Endothelial cell of umbilical vein (primary cell): ENCODE results near the gene LRRC8C. TPM values are rescaled to one million over a fixed set of nuclear protein-coding genes. Genes with fewer than 3 reads are reported as not detected.

Experiments
- BruUV-seq: library from RNA; stranded (reverse); fragments of 400-500 nt; replicated peaks from 2 replicates; lab custom pipeline; 2021; lab: Mats Ljungman, UMichigan
- CTCF ChIA-PET: fragments of 300-600, 350-600 bp; sonication (Branson Sonifier 250); formaldehyde crosslinking; loops from one replicate; lab custom pipeline; 2021; ENCODE audit warnings: antibody characterized with exemption, inconsistent platforms; lab: Charles Lee
- POLR2A ChIA-PET: fragments of 300-600, 350-600 bp; sonication (Branson Sonifier 250); formaldehyde crosslinking; loops from one replicate; lab custom pipeline; 2021; ENCODE audit warnings: antibody characterized with exemption, inconsistent platforms; lab: Charles Lee
- DNase-seq: peaks from one replicate; pipeline ENCODE4 v3.0.0-alpha.2; 2011; ENCODE audit warnings: low read depth, low spot score
- FAIRE-seq: peaks from 2 replicates; lab custom pipeline; 2011; peaks lifted over from hg19 to GRCh38; lab: Jason Lieb, UNC
- H2AFZ ChIP-seq: 2 replicates; pipeline ENCODE4 v1.6.0; 2012; ENCODE audit warnings: low read depth, low read length, control low read depth, inconsistent platforms
- H3K27ac ChIP-seq: 2 replicates; pipeline ENCODE4 v1.5.1; 2011; ENCODE audit warnings: low read depth, mild to moderate bottlenecking, control low read depth, low read length, moderate library complexity; ENCODE audit not compliant: insufficient read depth
- H3K27me3 ChIP-seq, 2 experiments: 2 replicates each; pipeline versions ENCODE4 v1.6.0 to v1.6.1; 2011; ENCODE audit warnings: low read length in 2 of 2, mixed read lengths in 1 of 2; ENCODE audit not compliant: control insufficient read depth in 2 of 2, insufficient read depth in 2 of 2
- H3K36me3 ChIP-seq, 2 experiments: 2 replicates in 1 of 2; 3 replicates in 1 of 2; pipeline ENCODE4 v1.5.1; 2011; ENCODE audit warnings: low read length in 2 of 2, mild to moderate bottlenecking in 1 of 2, moderate library complexity in 1 of 2; ENCODE audit not compliant: control insufficient read depth in 2 of 2, insufficient read depth in 2 of 2; ENCODE audit errors: extremely low read depth in 1 of 2
- H3K4me1 ChIP-seq: 3 replicates; pipeline ENCODE4 v1.5.1; 2011; ENCODE audit warnings: mild to moderate bottlenecking, low read length; ENCODE audit not compliant: control insufficient read depth, insufficient read depth; ENCODE audit errors: extremely low read depth
- H3K4me2 ChIP-seq: 2 replicates; pipeline ENCODE4 v1.6.1; 2011; ENCODE audit warnings: low read length, control low read depth, mixed read lengths; ENCODE audit not compliant: insufficient read depth
- H3K4me3 ChIP-seq, 3 experiments: fragments of 200-600 bp in 1 of 3; sonication (generic), shearing (Covaris generic) in 1 of 3; replicated peaks in 1 of 3; 2 replicates each; pipeline ENCODE4 v1.5.1; 2011 to 2016; ENCODE audit warnings: control low read depth in 3 of 3, low read length in 3 of 3, mild to moderate bottlenecking in 2 of 3, inconsistent platforms in 1 of 3, low read depth in 1 of 3, moderate library complexity in 1 of 3; ENCODE audit not compliant: insufficient read depth in 1 of 3
- H3K79me2 ChIP-seq: 2 replicates; pipeline ENCODE4 v1.6.0; 2012; ENCODE audit warnings: low read length, inconsistent platforms; ENCODE audit not compliant: control insufficient read depth, insufficient read depth
- H3K9ac ChIP-seq: replicated peaks from 2 replicates; pipeline ENCODE3; 2011; ENCODE audit warnings: low read length, control low read depth; ENCODE audit not compliant: insufficient read depth; ENCODE audit errors: extremely low read depth
- H3K9me1 ChIP-seq: replicated peaks from 3 replicates; pipeline ENCODE4 v1.6.0; 2011; ENCODE audit warnings: mild to moderate bottlenecking, low read length; ENCODE audit not compliant: control insufficient read depth, insufficient read depth; ENCODE audit errors: extremely low read depth
- H3K9me3 ChIP-seq: replicated peaks from 2 replicates; pipeline ENCODE4 v1.5.1; 2012; ENCODE audit warnings: low read length, inconsistent platforms; ENCODE audit not compliant: control insufficient read depth, insufficient read depth
- H4K20me1 ChIP-seq: replicated peaks from 2 replicates; pipeline ENCODE3; 2011; ENCODE audit warnings: mild to moderate bottlenecking, low read length; ENCODE audit not compliant: control insufficient read depth, insufficient read depth; ENCODE audit errors: extremely low read depth
- EZH2 ChIP-seq: IDR thresholded peaks from 2 replicates; pipeline ENCODE4 v1.6.1; 2012; ENCODE audit warnings: borderline replicate concordance, low read depth, mild to moderate bottlenecking, moderate library complexity, low read length, inconsistent platforms; ENCODE audit not compliant: severe bottlenecking
- FOS ChIP-seq: IDR thresholded peaks from 2 replicates; pipeline ENCODE4 v1.6.1; 2011; ENCODE audit warnings: mild to moderate bottlenecking, low read length, moderate library complexity, borderline replicate concordance; ENCODE audit not compliant: insufficient read depth
- GATA2 ChIP-seq: IDR thresholded peaks from 2 replicates; pipeline ENCODE4 v1.7.0; 2011; ENCODE audit warnings: low read depth, mild to moderate bottlenecking, moderate library complexity, mixed read lengths, low read length; ENCODE audit not compliant: insufficient read length, insufficient read depth
- JUN ChIP-seq: IDR thresholded peaks from 2 replicates; pipeline ENCODE4 v1.6.1; 2011; ENCODE audit warnings: borderline replicate concordance, low read depth; ENCODE audit not compliant: insufficient read length, insufficient read depth
- MYC ChIP-seq: IDR thresholded peaks from one replicate; pipeline ENCODE4 v1.6.1; 2011; ENCODE audit warnings: mild to moderate bottlenecking, low read depth, low read length
- POLR2A ChIP-seq: IDR thresholded peaks from 2 replicates; pipeline ENCODE4 v1.6.1; 2012; ENCODE audit warnings: low read depth, mild to moderate bottlenecking, control low read depth, low read length
- POLR2AphosphoS5 ChIP-seq: IDR thresholded peaks from 2 replicates; pipeline ENCODE4 v1.6.1; 2012; ENCODE audit warnings: low read depth, mild to moderate bottlenecking, control low read depth, low read length, moderate library complexity; ENCODE audit not compliant: insufficient read depth
- dilution Hi-C: fragments of 300-500 bp; cut with MboI; formaldehyde crosslinking; loops from one replicate; pipeline ENCODE4 v1.15.0; 2019; ENCODE audit warnings: low sequenced_read_pairs; ENCODE audit not compliant: extremely low pct_ligation_motif_present
- intact Hi-C: fragments of 100-400 bp; cut with micrococcal nuclease; formaldehyde crosslinking; loops from one replicate; pipeline ENCODE4 v1.10.0; 2022
- polyA plus RNA-seq, 4 experiments: library from polyadenylated mRNA; depleted of rRNA in 3 of 4; stranded (reverse) in 3 of 4; unstranded in 1 of 4; fragments of >200 nt; gene quantifications; 2 replicates each; pipeline versions ENCODE4 v1.2.1 to v1.2.3, GENCODE V29; 2011 to 2012; ENCODE audit warnings: missing spikeins in 1 of 4
- total RNA-seq: library from RNA; stranded (reverse); gene quantifications from 2 replicates; pipeline ENCODE4 v1.2.3, GENCODE V29; 2021
- TF ChIP-seq, protein P1 (sequence below), 2 donors: IDR thresholded peaks; 1 replicate in 1 of 2; 2 replicates in 1 of 2; pipeline ENCODE4 v1.5.1; 2011; ENCODE audit warnings: low read length in 2 of 2, mild to moderate bottlenecking in 2 of 2, moderate library complexity in 2 of 2, control low read depth in 1 of 2, inconsistent platforms in 1 of 2, low read depth in 1 of 2; ENCODE audit not compliant: insufficient read depth in 1 of 2; ENCODE audit errors: extremely low read depth in 1 of 2
- TF ChIP-seq, protein P2 (sequence below): IDR thresholded peaks from 2 replicates; pipeline ENCODE4 v1.6.1; 2011; ENCODE audit not compliant: insufficient read depth, insufficient read length

LRRC8C gene
- total and polyA plus RNA-seq, 2 donors (not counting 3 experiments of a cell fraction or from before 2014, with no cell fraction given), result 33.6 to 51.5 TPM

DNA sequence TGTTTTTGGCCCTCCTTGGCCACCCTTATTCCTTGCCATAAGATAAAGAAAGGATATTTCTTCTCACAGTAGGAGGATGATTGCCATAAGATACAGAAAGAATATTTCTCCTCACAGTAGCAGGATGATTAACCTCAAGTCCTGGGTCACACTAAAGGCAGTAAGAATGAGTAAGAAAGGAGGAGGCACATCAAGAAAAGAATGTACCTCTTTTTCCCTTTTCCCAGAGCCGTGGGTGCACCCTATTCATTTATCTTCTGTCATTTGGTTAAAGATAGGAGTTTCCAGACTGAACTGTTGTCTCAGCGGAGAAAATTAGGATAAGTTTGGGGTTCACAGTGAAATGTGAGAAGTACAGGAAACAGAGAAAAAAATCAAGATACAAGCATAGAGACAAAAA lies 52.5 kb downstream of the LRRC8C start:
- H4K20me1 ChIP-seq, result peaks cover 2% of the 10 kb centered on the region
- intact Hi-C loops, result loop anchor here (5.0 kb wide), 1 partner anchor 1897 kb away; no protein-coding TSS in a partner anchor
- H3K27ac ChIP-seq, result no peak overlapping the region
- H3K9me1 ChIP-seq, result no peaks in the 10 kb centered on the region
- CTCF ChIA-PET, result no interaction called here
- BruUV-seq, result no TSS peak
- H3K4me1 ChIP-seq, result no peaks in the 10 kb centered on the region
- no peaks in the 10 kb centered on the region for H3K9me3 ChIP-seq
- no peak for FAIRE-seq
- peaks cover 67% of the 10 kb centered on the region for H3K79me2 ChIP-seq
- no peaks in the 10 kb centered on the region for H3K27me3 ChIP-seq
- POLR2A ChIA-PET, result no interaction called here
- dilution Hi-C loops, result no loop called here
- peaks cover 21 to 24% of the 10 kb centered on the region in 2 experiments for H3K36me3 ChIP-seq
- no peak overlapping the region for H3K4me3 ChIP-seq
- no peak overlapping the region for H3K4me2 ChIP-seq
- TF ChIP-seq, protein P1, sequence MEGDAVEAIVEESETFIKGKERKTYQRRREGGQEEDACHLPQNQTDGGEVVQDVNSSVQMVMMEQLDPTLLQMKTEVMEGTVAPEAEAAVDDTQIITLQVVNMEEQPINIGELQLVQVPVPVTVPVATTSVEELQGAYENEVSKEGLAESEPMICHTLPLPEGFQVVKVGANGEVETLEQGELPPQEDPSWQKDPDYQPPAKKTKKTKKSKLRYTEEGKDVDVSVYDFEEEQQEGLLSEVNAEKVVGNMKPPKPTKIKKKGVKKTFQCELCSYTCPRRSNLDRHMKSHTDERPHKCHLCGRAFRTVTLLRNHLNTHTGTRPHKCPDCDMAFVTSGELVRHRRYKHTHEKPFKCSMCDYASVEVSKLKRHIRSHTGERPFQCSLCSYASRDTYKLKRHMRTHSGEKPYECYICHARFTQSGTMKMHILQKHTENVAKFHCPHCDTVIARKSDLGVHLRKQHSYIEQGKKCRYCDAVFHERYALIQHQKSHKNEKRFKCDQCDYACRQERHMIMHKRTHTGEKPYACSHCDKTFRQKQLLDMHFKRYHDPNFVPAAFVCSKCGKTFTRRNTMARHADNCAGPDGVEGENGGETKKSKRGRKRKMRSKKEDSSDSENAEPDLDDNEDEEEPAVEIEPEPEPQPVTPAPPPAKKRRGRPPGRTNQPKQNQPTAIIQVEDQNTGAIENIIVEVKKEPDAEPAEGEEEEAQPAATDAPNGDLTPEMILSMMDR (IDR thresholded peaks at IDR 0.05; ENCODE audit: extremely low read depth in 1 of 2, insufficient read depth in 1 of 2, low read depth in 1 of 2, low read length in 2 of 2), result no peak
- TF ChIP-seq FOS (no peak), MYC (no peak), GATA2 (no peak), EZH2 (no peak), POLR2A (no peak), JUN (no peak), POLR2AphosphoS5 (no peak)
- TF ChIP-seq, protein P2, sequence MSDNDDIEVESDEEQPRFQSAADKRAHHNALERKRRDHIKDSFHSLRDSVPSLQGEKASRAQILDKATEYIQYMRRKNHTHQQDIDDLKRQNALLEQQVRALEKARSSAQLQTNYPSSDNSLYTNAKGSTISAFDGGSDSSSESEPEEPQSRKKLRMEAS, result no peak
- DNase-seq, result no peak
- no peak overlapping the region for H2AFZ ChIP-seq
- H3K9ac ChIP-seq, result no peak overlapping the region
